Heart left ventricle (tissue), 13 donors: Measurements from ENCODE around the gene KLHL22.

Source experiments
- CTCF ChIP-seq, 12 donors: fragments of 200-600 bp; sonication (generic) in 4 of 12; IDR thresholded peaks; one replicate each; pipeline versions ENCODE4 v1.5.0 to v1.8.0; 2018 to 2022; ENCODE audit warnings: antibody characterized with exemption in 12 of 12, mild to moderate bottlenecking in 5 of 12
- POLR2A ChIP-seq, 2 donors: fragments of 450-650 bp; IDR thresholded peaks; one replicate each; pipeline ENCODE4 v1.6.1; 2017; ENCODE audit warnings: antibody characterized with exemption in 2 of 2, mild to moderate bottlenecking in 2 of 2, moderate library complexity in 2 of 2
- donor health status: ischemic (EF 13 %, LVEDD 7.1; RV severe dilation, severe dysfunction).
- donor health status: DM: no; HTN: yes; CAD: no.
- donor health status: DM: no; HTN: no; CAD: no.
- donor health status: ischemic (EF 25% LVEDD 6.9; RV normal size, moderate dysfunction).
- donor health status: ischemic (EF 25% LVEDD 5.7; RV mildly dilated, moderate dysfunction).
- donor health status: ischemic (EF 35%, LVEDD 5.7; RV mildly dilated, moderate dysfunction).
- donor health status: nonischemic (EF 11% LVEDD 7.7; RV severe dilation, severe dysfunction).
- donor health status: DM: yes; HTN: yes; CAD: no.
- donor health status: PGD.
- donor health status: ischemic (EF 29% LVEDD 5.4; RV normal size, mild dysfunction).
- donor health status: nonischemic (EF 23%, LVEDD 6.1; RV moderate dilation, normal function).

GRCh38 chr22:20448630-20449029 lies 47.0 kb downstream of the KLHL22 start:
- TF ChIP-seq POLR2A (IDR thresholded peaks at IDR 0.05) (no peak), CTCF (IDR thresholded peaks at IDR 0.05) (no peak)
